ENCODE data around the gene GRID1. TPM values are rescaled to one million over a fixed set of nuclear protein-coding genes. Genes with fewer than 3 reads are reported as not detected.

GRID1 gene
- total RNA-seq, 4 donors from 2014 or later: 0.40 to 1.9 (median 1.00) TPM

DNA sequence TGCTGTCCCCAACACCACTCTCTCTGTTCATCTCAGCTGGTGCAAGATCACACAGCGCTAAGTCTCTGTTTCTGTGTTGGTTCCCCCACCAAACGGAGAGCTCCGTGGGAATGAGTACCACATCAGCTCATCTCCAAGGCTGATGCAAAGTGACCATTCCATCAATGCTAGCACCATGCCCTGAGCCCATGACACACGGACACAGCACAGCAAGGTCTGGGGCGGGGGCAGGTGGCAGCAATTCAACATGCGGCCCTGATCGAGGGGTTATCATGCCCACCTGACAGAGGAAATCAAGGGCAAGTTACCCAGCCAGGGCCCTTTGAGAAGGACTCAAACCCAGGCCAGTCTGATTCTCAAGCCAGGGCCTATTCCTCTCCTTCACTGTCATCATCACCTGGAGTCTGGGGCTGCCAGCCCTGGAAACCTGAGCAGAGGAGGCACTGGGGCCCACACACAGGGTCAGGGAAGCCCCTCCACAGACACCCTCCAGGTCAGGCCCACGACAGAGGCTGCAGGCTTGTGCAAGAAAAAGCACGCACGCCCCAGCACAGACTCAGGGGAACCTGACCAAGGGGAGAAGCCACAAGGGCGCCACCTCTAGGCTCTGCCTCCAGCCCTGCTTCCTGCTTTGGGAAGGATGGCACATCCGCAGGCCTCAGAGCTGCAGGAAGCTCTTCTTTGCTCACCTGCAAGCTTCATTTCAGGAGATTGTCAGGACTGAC lies 74.8 kb downstream of the GRID1 start:
- H3K4me3 ChIP-seq: no peak overlapping the region
- no peak overlapping the region for H3K27ac ChIP-seq
- in situ Hi-C loops (cut with MboI; ENCODE audit: low pct_ligation_motif_present in 1 of 4, low pct_unique_long_range_greater_than_20kb in 1 of 4, low sequenced_read_pairs in 3 of 4): no loop called here
- intact Hi-C loops (cut with DNase I; ENCODE audit: low total_unique reads): no loop called here
- no peaks in the 10 kb centered on the region for H3K27me3 ChIP-seq
- no peaks in the 10 kb centered on the region for H3K4me1 ChIP-seq
- H3K36me3 ChIP-seq: no peaks in the 10 kb centered on the region
- no peaks in the 10 kb centered on the region for H3K9me3 ChIP-seq
- TF ChIP-seq, protein P1, sequence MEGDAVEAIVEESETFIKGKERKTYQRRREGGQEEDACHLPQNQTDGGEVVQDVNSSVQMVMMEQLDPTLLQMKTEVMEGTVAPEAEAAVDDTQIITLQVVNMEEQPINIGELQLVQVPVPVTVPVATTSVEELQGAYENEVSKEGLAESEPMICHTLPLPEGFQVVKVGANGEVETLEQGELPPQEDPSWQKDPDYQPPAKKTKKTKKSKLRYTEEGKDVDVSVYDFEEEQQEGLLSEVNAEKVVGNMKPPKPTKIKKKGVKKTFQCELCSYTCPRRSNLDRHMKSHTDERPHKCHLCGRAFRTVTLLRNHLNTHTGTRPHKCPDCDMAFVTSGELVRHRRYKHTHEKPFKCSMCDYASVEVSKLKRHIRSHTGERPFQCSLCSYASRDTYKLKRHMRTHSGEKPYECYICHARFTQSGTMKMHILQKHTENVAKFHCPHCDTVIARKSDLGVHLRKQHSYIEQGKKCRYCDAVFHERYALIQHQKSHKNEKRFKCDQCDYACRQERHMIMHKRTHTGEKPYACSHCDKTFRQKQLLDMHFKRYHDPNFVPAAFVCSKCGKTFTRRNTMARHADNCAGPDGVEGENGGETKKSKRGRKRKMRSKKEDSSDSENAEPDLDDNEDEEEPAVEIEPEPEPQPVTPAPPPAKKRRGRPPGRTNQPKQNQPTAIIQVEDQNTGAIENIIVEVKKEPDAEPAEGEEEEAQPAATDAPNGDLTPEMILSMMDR (IDR thresholded peaks at IDR 0.05): no peak
- TF ChIP-seq POLR2A (IDR thresholded peaks at IDR 0.05): no peak
- TF ChIP-seq EP300 (IDR thresholded peaks at IDR 0.05; ENCODE audit: low read depth): no peak
- no peak for TF ChIP-seq POLR2AphosphoS5 (IDR thresholded peaks at IDR 0.05)
- DNase-seq: no peak
- 77% methylated on average over 12 of the region's 12 CpGs; no CpG with 5 or more reads in 1 of the 2 donors for WGBS, 2 donors (ENCODE audit: low coverage in 1 of 2)

DNA sequence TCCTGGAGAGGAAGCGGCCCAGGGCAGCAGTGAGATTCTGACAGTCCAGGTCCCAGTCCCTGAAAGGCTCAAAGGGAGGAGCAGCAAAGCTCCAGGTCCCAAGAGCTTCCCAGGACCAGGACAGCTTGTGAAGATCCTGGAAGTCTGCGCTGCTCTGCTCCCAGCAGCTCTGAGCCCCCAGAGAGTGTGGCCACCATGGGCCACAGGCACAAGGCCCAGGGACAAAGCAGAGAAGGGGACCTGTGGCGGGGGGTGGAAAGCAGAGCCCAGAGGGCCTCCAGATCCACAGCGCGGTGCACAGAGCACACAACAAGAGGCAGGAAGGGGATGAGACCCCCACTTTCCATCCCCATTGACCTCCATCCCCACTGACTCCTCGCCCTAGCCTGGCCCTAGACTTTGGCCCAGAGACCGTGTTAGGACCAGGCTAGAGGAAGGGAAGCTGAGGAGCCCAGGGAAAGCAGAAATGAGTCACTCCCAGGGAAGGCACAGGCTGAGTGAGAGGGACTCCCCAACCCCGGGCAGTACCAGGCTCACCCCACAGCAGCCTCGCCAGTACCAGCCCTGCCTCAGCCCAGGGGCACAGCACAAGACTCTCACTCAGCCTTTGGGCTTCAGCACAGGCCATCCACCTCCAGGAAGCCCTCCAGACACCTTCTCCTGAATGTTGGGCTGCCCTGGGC lies 75.5 kb downstream of the GRID1 start:
- 68% methylated on average over 9 of the region's 9 CpGs; no CpG with 5 or more reads in 1 of the 2 donors for WGBS, 2 donors (ENCODE audit: low coverage in 1 of 2)
- no peak for DNase-seq
- H3K9me3 ChIP-seq: no peaks in the 10 kb centered on the region
- H3K27me3 ChIP-seq: no peaks in the 10 kb centered on the region
- in situ Hi-C loops (cut with MboI; ENCODE audit: low pct_ligation_motif_present in 1 of 4, low pct_unique_long_range_greater_than_20kb in 1 of 4, low sequenced_read_pairs in 3 of 4): no loop called here
- H3K36me3 ChIP-seq: no peaks in the 10 kb centered on the region
- TF ChIP-seq EP300 (IDR thresholded peaks at IDR 0.05; ENCODE audit: low read depth) (no peak), POLR2AphosphoS5 (IDR thresholded peaks at IDR 0.05) (no peak), POLR2A (IDR thresholded peaks at IDR 0.05) (no peak)
- TF ChIP-seq, protein P1 (IDR thresholded peaks at IDR 0.05): no peak
- no peak overlapping the region for H3K27ac ChIP-seq
- H3K4me1 ChIP-seq: no peaks in the 10 kb centered on the region
- no peak overlapping the region for H3K4me3 ChIP-seq
- intact Hi-C loops (cut with DNase I; ENCODE audit: low total_unique reads): no loop called here

DNA sequence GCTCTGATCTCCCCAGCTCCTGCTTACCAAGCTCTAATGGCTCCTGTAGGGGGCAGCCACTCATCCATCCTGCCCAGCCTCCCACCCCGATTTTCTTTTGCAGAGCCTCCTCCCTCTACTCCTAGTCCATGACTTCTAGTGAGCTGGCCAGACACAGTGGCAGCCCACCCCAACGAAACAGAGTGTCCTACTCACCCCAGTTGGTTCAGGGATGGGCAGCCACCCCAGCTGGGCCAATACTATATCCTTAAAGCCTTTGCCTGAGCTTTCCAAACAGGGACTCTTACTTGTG lies 77.1 kb downstream of the GRID1 start:
- intact Hi-C loops (cut with DNase I; ENCODE audit: low total_unique reads): no loop called here
- DNase-seq: no peak
- Histone ChIP-seq H3K27ac (no peak overlapping the region), H3K27me3 (no peaks in the 10 kb centered on the region), H3K9me3 (no peaks in the 10 kb centered on the region), H3K36me3 (no peaks in the 10 kb centered on the region), H3K4me3 (no peak overlapping the region), H3K4me1 (no peaks in the 10 kb centered on the region)
- 42% methylated on average over 2 of the region's 2 CpGs; no CpG with 5 or more reads in 1 of the 2 donors for WGBS, 2 donors (ENCODE audit: low coverage in 1 of 2)
- TF ChIP-seq POLR2AphosphoS5 (IDR thresholded peaks at IDR 0.05): no peak
- TF ChIP-seq, protein P1 (IDR thresholded peaks at IDR 0.05): no peak
- TF ChIP-seq EP300 (IDR thresholded peaks at IDR 0.05; ENCODE audit: low read depth): no peak
- no peak for TF ChIP-seq POLR2A (IDR thresholded peaks at IDR 0.05)
- in situ Hi-C loops (cut with MboI; ENCODE audit: low pct_ligation_motif_present in 1 of 4, low pct_unique_long_range_greater_than_20kb in 1 of 4, low sequenced_read_pairs in 3 of 4): no loop called here

DNA sequence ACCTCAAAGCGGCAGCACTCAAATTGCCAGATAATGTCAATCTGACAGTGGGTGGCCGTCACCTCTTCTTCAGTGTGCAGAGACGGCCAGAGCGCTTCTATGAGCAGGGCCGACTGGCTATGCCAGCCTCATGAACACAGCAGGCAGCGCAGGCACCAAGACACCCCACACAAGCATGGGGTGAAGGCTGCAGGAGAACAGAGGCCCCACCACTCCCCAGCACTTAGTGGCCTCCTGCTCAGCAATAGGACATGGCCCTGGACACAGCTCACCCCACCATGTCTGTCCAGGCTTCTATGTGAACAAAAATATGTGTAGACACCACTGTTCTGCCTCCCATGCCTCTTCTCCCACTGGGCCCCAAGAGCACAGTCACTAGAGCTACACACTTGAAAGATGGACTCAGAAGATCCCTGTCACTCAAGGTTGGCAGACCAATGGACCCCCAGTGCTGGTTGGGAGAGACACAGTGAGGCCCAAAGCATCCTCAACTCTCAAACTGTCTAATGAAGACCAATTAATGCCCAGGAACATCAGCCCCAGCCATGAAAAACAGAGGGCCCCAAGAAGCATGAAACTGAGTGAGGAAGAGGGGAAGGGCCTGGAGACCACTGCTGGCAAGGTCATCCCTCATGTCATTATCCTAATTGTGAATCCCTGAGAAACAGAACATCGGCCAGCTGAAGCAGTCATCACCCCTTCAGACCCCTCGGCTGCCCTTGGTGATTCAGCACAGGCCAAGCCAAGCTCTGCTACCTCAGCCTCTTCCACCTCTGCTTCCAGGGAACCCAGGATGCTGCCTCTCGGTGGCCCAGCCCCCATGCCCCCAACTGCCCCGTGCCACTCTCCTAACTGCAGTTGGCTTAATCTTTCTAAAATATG lies 77.7 kb downstream of the GRID1 start:
- H3K4me3 ChIP-seq: no peak overlapping the region

More for the DNA sequence above, 77.7 kb downstream of the GRID1 start:
- DNase-seq: no peak
- Histone ChIP-seq H3K36me3 (no peaks in the 10 kb centered on the region), H3K27ac (no peak overlapping the region), H3K27me3 (no peaks in the 10 kb centered on the region), H3K9me3 (no peaks in the 10 kb centered on the region), H3K4me1 (no peaks in the 10 kb centered on the region)
- WGBS, 2 donors (ENCODE audit: low coverage in 1 of 2): 87% methylated on average over 10 of the region's 10 CpGs; no CpG with 5 or more reads in 1 of the 2 donors
- intact Hi-C loops (cut with DNase I; ENCODE audit: low total_unique reads) (no loop called here), in situ Hi-C loops (cut with MboI; ENCODE audit: low pct_ligation_motif_present in 1 of 4, low pct_unique_long_range_greater_than_20kb in 1 of 4, low sequenced_read_pairs in 3 of 4) (no loop called here)
- TF ChIP-seq, protein P1 (IDR thresholded peaks at IDR 0.05): no peak
- TF ChIP-seq POLR2A (IDR thresholded peaks at IDR 0.05) (no peak), EP300 (IDR thresholded peaks at IDR 0.05; ENCODE audit: low read depth) (no peak), POLR2AphosphoS5 (IDR thresholded peaks at IDR 0.05) (no peak)
